ENCODE data around the gene DNAJB11.
A peak's percentile ranks its signal among the peaks of the same experiment; 100 is the strongest.

The DNAJB11 gene

GRCh38 chr3:186570096-186570940 lies at the start of gene DNAJB11:
TSS of gene DNAJB11 (plus strand) at chr3:186570720. CDS start at chr3:186570898, 178 bp downstream.
- Histone ChIP-seq H3K4me3 (ENCODE audit: low read length) (peak within 1 kb of the TSS; percentile 99), H3K4me1 (ENCODE audit: control insufficient read depth, low read length) (peaks cover 41% of the 10 kb centered on the region), H3K9me2 (replicated peaks; ENCODE audit: control insufficient read depth, low read length) (no peaks in the 10 kb centered on the region), H4K20me1 (ENCODE audit: control insufficient read depth, insufficient read depth, low read depth, low read length) (no peaks in the 10 kb centered on the region), H3K27me3 (ENCODE audit: control insufficient read depth, low read length) (no peaks in the 10 kb centered on the region), H3K79me2 (ENCODE audit: control insufficient read depth, low read length) (peaks cover 89% of the 10 kb centered on the region), H3F3A (ENCODE audit: control insufficient read depth, insufficient read depth) (no peaks in the 10 kb centered on the region; the same call in 1 of the 2 replicates), H3K9me3 (ENCODE audit: control insufficient read depth, insufficient read depth, low read length) (no peaks in the 10 kb centered on the region), H3K4me2 (ENCODE audit: low read length) (peak within 1 kb of the TSS; percentile 89), H3K27ac (ENCODE audit: low read depth, low read length) (peak within 1 kb of the TSS; percentile 56), H3K36me3 (ENCODE audit: control insufficient read depth, low read length) (peaks cover 51% of the 10 kb centered on the region)
- TF ChIP-seq, protein P1, sequence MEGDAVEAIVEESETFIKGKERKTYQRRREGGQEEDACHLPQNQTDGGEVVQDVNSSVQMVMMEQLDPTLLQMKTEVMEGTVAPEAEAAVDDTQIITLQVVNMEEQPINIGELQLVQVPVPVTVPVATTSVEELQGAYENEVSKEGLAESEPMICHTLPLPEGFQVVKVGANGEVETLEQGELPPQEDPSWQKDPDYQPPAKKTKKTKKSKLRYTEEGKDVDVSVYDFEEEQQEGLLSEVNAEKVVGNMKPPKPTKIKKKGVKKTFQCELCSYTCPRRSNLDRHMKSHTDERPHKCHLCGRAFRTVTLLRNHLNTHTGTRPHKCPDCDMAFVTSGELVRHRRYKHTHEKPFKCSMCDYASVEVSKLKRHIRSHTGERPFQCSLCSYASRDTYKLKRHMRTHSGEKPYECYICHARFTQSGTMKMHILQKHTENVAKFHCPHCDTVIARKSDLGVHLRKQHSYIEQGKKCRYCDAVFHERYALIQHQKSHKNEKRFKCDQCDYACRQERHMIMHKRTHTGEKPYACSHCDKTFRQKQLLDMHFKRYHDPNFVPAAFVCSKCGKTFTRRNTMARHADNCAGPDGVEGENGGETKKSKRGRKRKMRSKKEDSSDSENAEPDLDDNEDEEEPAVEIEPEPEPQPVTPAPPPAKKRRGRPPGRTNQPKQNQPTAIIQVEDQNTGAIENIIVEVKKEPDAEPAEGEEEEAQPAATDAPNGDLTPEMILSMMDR (IDR thresholded peaks at IDR 0.05; ENCODE audit: low read depth, low read length, poor library complexity, severe bottlenecking) = no peak
- no peak for TF ChIP-seq EZH2phosphoT487 (IDR thresholded peaks at IDR 0.05; ENCODE audit: borderline replicate concordance, low read length)

GRCh38 chr3:186520957-186521842 lies 49.3 kb upstream of the DNAJB11 start:
- Histone ChIP-seq H3K27ac (ENCODE audit: low read depth, low read length) (peak overlapping the region; percentile 32), H3K9me2 (replicated peaks; ENCODE audit: control insufficient read depth, low read length) (no peaks in the 10 kb centered on the region), H3K9me3 (ENCODE audit: control insufficient read depth, insufficient read depth, low read length) (no peaks in the 10 kb centered on the region), H3K27me3 (ENCODE audit: control insufficient read depth, low read length) (no peaks in the 10 kb centered on the region), H3K4me2 (ENCODE audit: low read length) (peak overlapping the region; percentile 69), H3K79me2 (ENCODE audit: control insufficient read depth, low read length) (no peaks in the 10 kb centered on the region), H3K36me3 (ENCODE audit: control insufficient read depth, low read length) (no peaks in the 10 kb centered on the region), H3K4me3 (ENCODE audit: low read length) (peak overlapping the region; percentile 51), H3K4me1 (ENCODE audit: control insufficient read depth, low read length) (peaks cover 73% of the 10 kb centered on the region), H3F3A (ENCODE audit: control insufficient read depth, insufficient read depth) (peaks cover 3% of the 10 kb centered on the region; the same call in 1 of the 2 replicates), H4K20me1 (ENCODE audit: control insufficient read depth, insufficient read depth, low read depth, low read length) (no peaks in the 10 kb centered on the region)
- TF ChIP-seq, protein P1 (IDR thresholded peaks at IDR 0.05; ENCODE audit: low read depth, low read length, poor library complexity, severe bottlenecking) = no peak
- no peak for TF ChIP-seq EZH2phosphoT487 (IDR thresholded peaks at IDR 0.05; ENCODE audit: borderline replicate concordance, low read length)

DNA sequence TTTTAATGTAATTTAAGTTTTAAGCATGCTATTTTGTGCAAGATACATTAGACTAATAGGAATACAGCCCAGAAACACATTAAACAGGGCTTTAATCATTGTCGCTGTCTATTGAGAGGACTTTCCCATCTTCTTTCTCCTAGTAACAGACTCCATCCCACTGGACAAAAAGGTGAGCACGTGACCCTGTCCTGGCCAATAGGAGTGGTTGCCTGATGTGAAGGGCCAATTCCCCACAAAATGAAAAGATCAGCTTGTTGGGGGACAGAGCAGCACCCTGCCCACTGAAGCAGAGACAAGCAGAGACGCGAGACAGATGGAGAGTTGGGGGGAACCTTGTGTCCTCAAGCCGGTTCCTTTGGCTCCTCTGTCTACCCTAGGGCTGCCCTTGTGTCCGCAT lies 47.5 kb upstream of the DNAJB11 start:
- H3K4me3 ChIP-seq (ENCODE audit: low read length) = no peak overlapping the region
- H3K27ac ChIP-seq (ENCODE audit: low read depth, low read length) = no peak overlapping the region
- H3K9me3 ChIP-seq (ENCODE audit: control insufficient read depth, insufficient read depth, low read length) = no peaks in the 10 kb centered on the region
- no peaks in the 10 kb centered on the region for H3K9me2 ChIP-seq (replicated peaks; ENCODE audit: control insufficient read depth, low read length)
- no peak overlapping the region for H3K4me2 ChIP-seq (ENCODE audit: low read length)
- H3K79me2 ChIP-seq (ENCODE audit: control insufficient read depth, low read length) = no peaks in the 10 kb centered on the region
- no peaks in the 10 kb centered on the region for H4K20me1 ChIP-seq (ENCODE audit: control insufficient read depth, insufficient read depth, low read depth, low read length)
- no peaks in the 10 kb centered on the region for H3K36me3 ChIP-seq (ENCODE audit: control insufficient read depth, low read length)
- peaks cover 90% of the 10 kb centered on the region for H3K4me1 ChIP-seq (ENCODE audit: control insufficient read depth, low read length)
- H3K27me3 ChIP-seq (ENCODE audit: control insufficient read depth, low read length) = no peaks in the 10 kb centered on the region
- TF ChIP-seq, protein P1 (IDR thresholded peaks at IDR 0.05; ENCODE audit: low read depth, low read length, poor library complexity, severe bottlenecking) = no peak
- no peak for TF ChIP-seq EZH2phosphoT487 (IDR thresholded peaks at IDR 0.05; ENCODE audit: borderline replicate concordance, low read length)
- H3F3A ChIP-seq (ENCODE audit: control insufficient read depth, insufficient read depth) = peaks cover 14% of the 10 kb centered on the region
